ENCODE data around the gene ARID1B. TPM values are rescaled to one million over a fixed set of nuclear protein-coding genes. Genes with fewer than 3 reads are reported as not detected.

Gene ARID1B
- total and polyA plus RNA-seq, 8 donors = 16.2 to 68.0 (median 42.5) TPM

DNA sequence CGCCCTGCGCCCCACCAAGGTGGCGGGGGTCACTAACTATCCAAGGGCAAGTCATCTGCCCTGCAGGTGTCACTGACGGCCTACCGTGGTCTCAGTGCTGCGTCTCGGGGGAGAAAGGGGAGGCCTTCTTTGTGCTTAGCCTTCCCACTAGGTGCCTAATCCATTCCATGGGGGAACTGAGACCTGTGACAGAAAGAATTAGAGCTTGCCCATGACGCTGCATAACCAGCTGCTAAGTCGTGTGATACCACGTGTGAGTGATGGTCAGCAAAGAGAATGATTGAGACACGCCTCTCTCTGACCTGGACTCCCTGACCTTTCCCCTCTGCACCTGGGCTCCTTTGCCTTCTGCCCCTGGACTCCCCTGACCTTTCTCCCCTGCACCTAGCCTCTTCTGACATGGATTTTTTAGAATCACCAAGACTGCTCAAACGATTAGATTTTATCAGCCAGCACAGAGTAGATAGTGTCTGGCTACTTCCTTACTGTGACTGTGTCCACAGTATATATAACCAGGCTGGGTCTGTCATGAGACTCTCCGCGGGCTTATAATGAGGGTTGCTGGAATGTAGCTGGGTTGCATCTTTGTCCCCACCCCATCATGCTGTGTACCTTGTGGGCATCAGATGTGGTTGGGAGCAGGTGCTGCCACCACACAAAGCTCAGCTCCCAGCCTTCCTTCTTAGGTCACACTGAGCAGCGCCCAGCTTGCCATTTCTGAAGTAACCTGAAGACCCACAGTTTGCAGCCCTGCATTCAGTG is 405.5 kb downstream of the ARID1B start:
- Histone ChIP-seq H3K9me3 (no peaks in the 10 kb centered on the region), H3K4me3 (no peak overlapping the region), H3K27me3 (no peaks in the 10 kb centered on the region), H3K27ac (no peak overlapping the region), H3K36me3 (peaks cover 0 to 15% (median 10%) of the 10 kb centered on the region in 3 donors), H3K4me1 (peaks cover 0 to 12% (median 10%) of the 10 kb centered on the region in 3 donors)
- ATAC-seq (no peak), DNase-seq (no peak), FAIRE-seq (no peak)
- no peak for TF ChIP-seq CTCF (IDR thresholded peaks at IDR 0.05)
- 81 to 82% methylated on average over 15 of the region's 15 CpGs for WGBS, 2 donors
- intact Hi-C loops (cut with DNase I) = loop anchor here in 2 of 3 donors (5.0 to 10.0 kb wide), 2 partner anchors 148 to 150 kb away; no protein-coding TSS in a partner anchor

GRCh38 chr6:157184202-157185015 is 407.2 kb downstream of the ARID1B start:
- WGBS, 2 donors = 28 to 30% methylated on average over 25 of the region's 25 CpGs
- Histone ChIP-seq H3K27me3 (no peaks in the 10 kb centered on the region), H3K27ac (peak overlapping the region in 1 of 4 donors; percentile 33), H3K36me3 (peaks cover 0 to 15% (median 10%) of the 10 kb centered on the region in 3 donors), H3K4me3 (no peak overlapping the region), H3K4me1 (peaks cover 0 to 16% (median 11%) of the 10 kb centered on the region in 3 donors), H3K9me3 (no peaks in the 10 kb centered on the region)
- no peak for FAIRE-seq
- intact Hi-C loops (cut with DNase I) = loop anchor here in 2 of 3 donors (5.0 to 10.0 kb wide), 2 partner anchors 150 to 152 kb away; no protein-coding TSS in a partner anchor
- DNase-seq = peak; percentile 68 to 92 (median 86)
- ATAC-seq = peak; percentile 93 to 95 (median 94)
- peak; percentile 77 to 94 (median 90) for TF ChIP-seq CTCF (IDR thresholded peaks at IDR 0.05)

- H3K27ac ChIP-seq = no peak overlapping the region
- no peaks in the 10 kb centered on the region for H3K9me3 ChIP-seq
- H3K36me3 ChIP-seq = peaks cover 0 to 22% (median 17%) of the 10 kb centered on the region in 3 donors
- intact Hi-C loops (cut with DNase I) = loop anchor here in 1 of 3 donors (10.0 kb wide), 1 partner anchor 150 kb away; no protein-coding TSS in a partner anchor
- FAIRE-seq = no peak
- H3K27me3 ChIP-seq = no peaks in the 10 kb centered on the region
- H3K4me3 ChIP-seq = no peak overlapping the region
- peaks cover 0 to 16% (median 11%) of the 10 kb centered on the region in 3 donors for H3K4me1 ChIP-seq
- no peak for DNase-seq
- 79% methylated on average over 8 of the region's 8 CpGs for WGBS, 2 donors
- TF ChIP-seq CTCF (IDR thresholded peaks at IDR 0.05) = no peak
- ATAC-seq = no peak
Measured at GRCh38 chr6:157185171-157185570, 408.0 kb downstream of the ARID1B start.

DNA sequence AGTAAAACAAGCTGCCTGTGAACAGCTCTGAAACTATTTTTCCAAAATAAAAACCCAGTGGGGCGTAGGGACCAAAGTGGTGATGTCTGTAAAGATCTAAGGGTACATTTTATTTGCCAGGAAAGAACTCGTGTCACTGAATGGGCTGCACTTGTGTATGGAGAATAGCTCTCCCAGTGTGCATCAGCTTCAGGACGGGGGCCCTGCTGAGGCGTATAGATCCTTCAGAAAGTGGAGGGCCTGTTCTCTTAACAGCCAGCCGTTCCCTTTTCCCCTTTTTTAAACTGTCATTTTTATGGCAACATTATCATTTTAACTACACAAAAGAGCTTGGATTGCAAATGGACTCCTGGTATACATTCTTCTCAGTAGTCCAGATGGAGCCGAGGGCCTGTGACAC is 408.8 kb downstream of the ARID1B start:
- H3K36me3 ChIP-seq = peaks cover 0 to 29% (median 22%) of the 10 kb centered on the region in 3 donors

More for the DNA sequence above, 408.8 kb downstream of the ARID1B start:
- ATAC-seq (no peak), DNase-seq (no peak), FAIRE-seq (no peak)
- 90 to 94% methylated on average over 6 of the region's 6 CpGs for WGBS, 2 donors
- Histone ChIP-seq H3K4me1 (peaks cover 0 to 16% (median 11%) of the 10 kb centered on the region in 3 donors), H3K27me3 (no peaks in the 10 kb centered on the region), H3K27ac (no peak overlapping the region), H3K4me3 (no peak overlapping the region), H3K9me3 (no peaks in the 10 kb centered on the region)
- TF ChIP-seq CTCF (IDR thresholded peaks at IDR 0.05) = no peak
- intact Hi-C loops (cut with DNase I) = loop anchor here in 1 of 3 donors (10.0 kb wide), 1 partner anchor 151 kb away; no protein-coding TSS in a partner anchor

Data from pancreas (tissue), 10 donors.